ENCODE results near the gene P3H3. TPM values are rescaled to one million over a fixed set of nuclear protein-coding genes. Genes with fewer than 3 reads are reported as not detected.

P3H3 gene
- total and polyA plus RNA-seq, 9 of the 15 experiments (the other 6 are each of a cell fraction or from before 2014, with no cell fraction given): 0.03 to 15.0 (median 4.8) TPM

DNA sequence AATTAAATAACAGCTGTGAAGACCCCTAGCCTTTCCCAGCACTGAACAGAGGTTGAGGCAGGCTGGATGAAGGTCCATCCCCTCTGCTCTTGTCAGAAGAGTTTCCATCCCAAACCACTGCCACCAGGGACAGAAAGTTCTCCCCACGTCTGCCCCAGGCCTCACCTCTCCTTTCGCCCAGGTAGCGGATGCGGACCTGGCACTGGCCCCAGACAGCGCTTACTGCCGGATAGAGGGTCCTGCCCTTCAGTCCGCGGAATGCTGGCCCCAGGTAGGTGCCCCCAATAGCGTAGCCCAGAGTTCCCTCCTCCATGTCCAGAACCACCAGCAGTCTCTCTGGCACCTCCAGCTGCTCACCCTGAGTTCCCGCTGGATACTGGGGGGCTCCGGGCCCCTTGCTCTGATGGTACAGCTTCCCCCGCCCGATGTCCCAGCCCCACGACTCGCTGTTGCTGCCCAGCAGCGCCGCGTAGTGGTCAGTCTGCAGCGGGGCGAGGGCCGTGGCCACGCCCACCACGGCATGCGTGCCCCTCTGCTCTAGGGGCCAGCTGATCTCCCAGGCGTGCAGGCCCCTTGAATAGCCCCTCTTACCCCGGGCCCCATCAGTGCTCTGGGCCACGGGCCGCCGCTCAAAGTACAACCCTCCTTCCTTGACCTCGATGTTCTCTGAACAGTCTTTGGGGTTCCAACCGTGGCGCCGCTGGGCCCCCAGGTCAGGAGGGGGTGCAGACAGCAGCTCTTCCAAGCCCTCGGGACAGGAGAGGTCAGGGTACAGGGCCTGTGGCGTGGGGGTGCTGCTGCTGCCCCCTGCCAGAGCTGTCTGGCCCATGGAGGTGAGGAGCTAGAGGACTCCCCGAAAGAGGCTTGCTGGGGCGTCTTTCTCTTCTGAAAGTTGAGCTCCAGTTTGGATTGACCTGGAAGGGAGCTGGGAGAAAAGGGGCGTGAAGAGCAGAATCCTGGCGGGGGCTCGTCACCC is 44.2 kb downstream of the P3H3 start (continued):
- TF ChIP-seq EP300 (IDR thresholded peaks at IDR 0.05; ENCODE audit: low read length) (no peak), SUPT5H (IDR thresholded peaks at IDR 0.05) (0 out of 2 replicates have a peak, but pooled peaks have one; percentile 29), PHF20 (IDR thresholded peaks at IDR 0.05; ENCODE audit: partially characterized antibody) (no peak), DMBX1 (CRISPR knock-in tag; IDR thresholded peaks at IDR 0.05; ENCODE audit: borderline replicate concordance) (no peak), POLR3G (IDR thresholded peaks at IDR 0.05; ENCODE audit: extremely low read depth, insufficient read length, insufficient replicate concordance) (no peak), BCOR (IDR thresholded peaks at IDR 0.05) (no peak), FIP1L1 (IDR thresholded peaks at IDR 0.05; ENCODE audit: low read depth, low read length, poor library complexity, severe bottlenecking) (peak; percentile 85), ZNF445 (CRISPR knock-in tag; IDR thresholded peaks at IDR 0.05; ENCODE audit: low read depth) (no peak)
- TF ChIP-seq, protein P1, sequence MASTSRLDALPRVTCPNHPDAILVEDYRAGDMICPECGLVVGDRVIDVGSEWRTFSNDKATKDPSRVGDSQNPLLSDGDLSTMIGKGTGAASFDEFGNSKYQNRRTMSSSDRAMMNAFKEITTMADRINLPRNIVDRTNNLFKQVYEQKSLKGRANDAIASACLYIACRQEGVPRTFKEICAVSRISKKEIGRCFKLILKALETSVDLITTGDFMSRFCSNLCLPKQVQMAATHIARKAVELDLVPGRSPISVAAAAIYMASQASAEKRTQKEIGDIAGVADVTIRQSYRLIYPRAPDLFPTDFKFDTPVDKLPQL (IDR thresholded peaks at IDR 0.05; ENCODE audit: extremely low read depth, insufficient read length): no peak
- TF ChIP-seq, protein P2, sequence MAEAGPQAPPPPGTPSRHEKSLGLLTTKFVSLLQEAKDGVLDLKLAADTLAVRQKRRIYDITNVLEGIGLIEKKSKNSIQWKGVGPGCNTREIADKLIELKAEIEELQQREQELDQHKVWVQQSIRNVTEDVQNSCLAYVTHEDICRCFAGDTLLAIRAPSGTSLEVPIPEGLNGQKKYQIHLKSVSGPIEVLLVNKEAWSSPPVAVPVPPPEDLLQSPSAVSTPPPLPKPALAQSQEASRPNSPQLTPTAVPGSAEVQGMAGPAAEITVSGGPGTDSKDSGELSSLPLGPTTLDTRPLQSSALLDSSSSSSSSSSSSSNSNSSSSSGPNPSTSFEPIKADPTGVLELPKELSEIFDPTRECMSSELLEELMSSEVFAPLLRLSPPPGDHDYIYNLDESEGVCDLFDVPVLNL (CRISPR knock-in tag; IDR thresholded peaks at IDR 0.05; ENCODE audit: low read depth): no peak
- TF ChIP-seq, protein P3, sequence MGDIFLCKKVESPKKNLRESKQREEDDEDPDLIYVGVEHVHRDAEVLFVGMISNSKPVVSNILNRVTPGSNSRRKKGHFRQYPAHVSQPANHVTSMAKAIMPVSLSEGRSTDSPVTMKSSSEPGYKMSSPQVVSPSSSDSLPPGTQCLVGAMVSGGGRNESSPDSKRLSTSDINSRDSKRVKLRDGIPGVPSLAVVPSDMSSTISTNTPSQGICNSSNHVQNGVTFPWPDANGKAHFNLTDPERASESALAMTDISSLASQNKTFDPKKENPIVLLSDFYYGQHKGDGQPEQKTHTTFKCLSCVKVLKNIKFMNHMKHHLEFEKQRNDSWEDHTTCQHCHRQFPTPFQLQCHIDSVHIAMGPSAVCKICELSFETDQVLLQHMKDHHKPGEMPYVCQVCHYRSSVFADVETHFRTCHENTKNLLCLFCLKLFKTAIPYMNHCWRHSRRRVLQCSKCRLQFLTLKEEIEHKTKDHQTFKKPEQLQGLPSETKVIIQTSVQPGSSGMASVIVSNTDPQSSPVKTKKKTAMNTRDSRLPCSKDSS (IDR thresholded peaks at IDR 0.05; ENCODE audit: low read depth, partially characterized antibody): no peak
- TF ChIP-seq, protein P4, sequence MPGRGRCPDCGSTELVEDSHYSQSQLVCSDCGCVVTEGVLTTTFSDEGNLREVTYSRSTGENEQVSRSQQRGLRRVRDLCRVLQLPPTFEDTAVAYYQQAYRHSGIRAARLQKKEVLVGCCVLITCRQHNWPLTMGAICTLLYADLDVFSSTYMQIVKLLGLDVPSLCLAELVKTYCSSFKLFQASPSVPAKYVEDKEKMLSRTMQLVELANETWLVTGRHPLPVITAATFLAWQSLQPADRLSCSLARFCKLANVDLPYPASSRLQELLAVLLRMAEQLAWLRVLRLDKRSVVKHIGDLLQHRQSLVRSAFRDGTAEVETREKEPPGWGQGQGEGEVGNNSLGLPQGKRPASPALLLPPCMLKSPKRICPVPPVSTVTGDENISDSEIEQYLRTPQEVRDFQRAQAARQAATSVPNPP (IDR thresholded peaks at IDR 0.05; ENCODE audit: borderline replicate concordance, insufficient read depth, insufficient read length): no peak
- TF ChIP-seq, protein P5, sequence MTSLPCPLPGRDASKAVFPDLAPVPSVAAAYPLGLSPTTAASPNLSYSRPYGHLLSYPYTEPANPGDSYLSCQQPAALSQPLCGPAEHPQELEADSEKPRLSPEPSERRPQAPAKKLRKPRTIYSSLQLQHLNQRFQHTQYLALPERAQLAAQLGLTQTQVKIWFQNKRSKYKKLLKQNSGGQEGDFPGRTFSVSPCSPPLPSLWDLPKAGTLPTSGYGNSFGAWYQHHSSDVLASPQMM (CRISPR knock-in tag; IDR thresholded peaks at IDR 0.05): no peak
- TF ChIP-seq, protein P6, sequence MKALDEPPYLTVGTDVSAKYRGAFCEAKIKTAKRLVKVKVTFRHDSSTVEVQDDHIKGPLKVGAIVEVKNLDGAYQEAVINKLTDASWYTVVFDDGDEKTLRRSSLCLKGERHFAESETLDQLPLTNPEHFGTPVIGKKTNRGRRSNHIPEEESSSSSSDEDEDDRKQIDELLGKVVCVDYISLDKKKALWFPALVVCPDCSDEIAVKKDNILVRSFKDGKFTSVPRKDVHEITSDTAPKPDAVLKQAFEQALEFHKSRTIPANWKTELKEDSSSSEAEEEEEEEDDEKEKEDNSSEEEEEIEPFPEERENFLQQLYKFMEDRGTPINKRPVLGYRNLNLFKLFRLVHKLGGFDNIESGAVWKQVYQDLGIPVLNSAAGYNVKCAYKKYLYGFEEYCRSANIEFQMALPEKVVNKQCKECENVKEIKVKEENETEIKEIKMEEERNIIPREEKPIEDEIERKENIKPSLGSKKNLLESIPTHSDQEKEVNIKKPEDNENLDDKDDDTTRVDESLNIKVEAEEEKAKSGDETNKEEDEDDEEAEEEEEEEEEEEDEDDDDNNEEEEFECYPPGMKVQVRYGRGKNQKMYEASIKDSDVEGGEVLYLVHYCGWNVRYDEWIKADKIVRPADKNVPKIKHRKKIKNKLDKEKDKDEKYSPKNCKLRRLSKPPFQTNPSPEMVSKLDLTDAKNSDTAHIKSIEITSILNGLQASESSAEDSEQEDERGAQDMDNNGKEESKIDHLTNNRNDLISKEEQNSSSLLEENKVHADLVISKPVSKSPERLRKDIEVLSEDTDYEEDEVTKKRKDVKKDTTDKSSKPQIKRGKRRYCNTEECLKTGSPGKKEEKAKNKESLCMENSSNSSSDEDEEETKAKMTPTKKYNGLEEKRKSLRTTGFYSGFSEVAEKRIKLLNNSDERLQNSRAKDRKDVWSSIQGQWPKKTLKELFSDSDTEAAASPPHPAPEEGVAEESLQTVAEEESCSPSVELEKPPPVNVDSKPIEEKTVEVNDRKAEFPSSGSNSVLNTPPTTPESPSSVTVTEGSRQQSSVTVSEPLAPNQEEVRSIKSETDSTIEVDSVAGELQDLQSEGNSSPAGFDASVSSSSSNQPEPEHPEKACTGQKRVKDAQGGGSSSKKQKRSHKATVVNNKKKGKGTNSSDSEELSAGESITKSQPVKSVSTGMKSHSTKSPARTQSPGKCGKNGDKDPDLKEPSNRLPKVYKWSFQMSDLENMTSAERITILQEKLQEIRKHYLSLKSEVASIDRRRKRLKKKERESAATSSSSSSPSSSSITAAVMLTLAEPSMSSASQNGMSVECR (CRISPR knock-in tag; IDR thresholded peaks at IDR 0.05): peak; percentile 93

All from K562 (cell line).